Testis (tissue), 3 donors: ENCODE data around the gene F5. TPM values are rescaled to one million over a fixed set of nuclear protein-coding genes. Genes with fewer than 3 reads are reported as not detected.

Experiments
- DNase-seq: peaks from one replicate; pipeline ENCODE4 v3.0.0-alpha.2; 2019
- H3K27ac ChIP-seq, 2 donors: fragments of 200-600 bp; sonication (generic); one replicate each; pipeline ENCODE4 v1.5.1; 2019
- H3K27me3 ChIP-seq: fragments of 200-600 bp; sonication (generic); one replicate; pipeline ENCODE4 v1.5.1; 2019
- H3K36me3 ChIP-seq: fragments of 200-600 bp; sonication (generic); one replicate; pipeline ENCODE4 v1.5.1; 2017; ENCODE audit warnings: low read depth; ENCODE audit errors: missing control alignments
- H3K4me1 ChIP-seq: fragments of 200-600 bp; sonication (generic); one replicate; pipeline ENCODE4 v1.5.1; 2019
- H3K4me3 ChIP-seq, 2 donors: fragments of 200-600 bp; sonication (generic); one replicate each; pipeline ENCODE4 v1.5.1; 2017 to 2019
- H3K9me3 ChIP-seq: fragments of 200-600 bp; sonication (generic); one replicate; pipeline ENCODE4 v1.5.1; 2017
- CTCF ChIP-seq, 3 experiments: fragments of 450-650 bp in 2 of 3; fragments of 200-600 bp in 1 of 3; sonication (generic) in 1 of 3; IDR thresholded peaks; one replicate each; pipeline ENCODE4 v1.5.1; 2016 to 2019; ENCODE audit warnings: antibody characterized with exemption in 3 of 3, mild to moderate bottlenecking in 2 of 3, moderate library complexity in 1 of 3
- POLR2A ChIP-seq: fragments of 450-650 bp; IDR thresholded peaks from one replicate; pipeline ENCODE4 v1.6.1; 2017; ENCODE audit warnings: antibody characterized with exemption, mild to moderate bottlenecking, moderate library complexity
- WGBS, 2 donors: methylation state at CpG; one replicate each; pipeline ENCODE4 v1.1.5; 2018; 5-methylcytosine and 5-hydroxymethylcytosine counted together
- intact Hi-C: fragments of 100-400 bp; cut with DNase I; formaldehyde crosslinking; loops from one replicate; pipeline ENCODE4 v1.15.1; 2023; ENCODE audit warnings: low total_unique reads
- polyA plus RNA-seq: library from polyadenylated mRNA; stranded (reverse); fragments of 350-450 nt; fragmentation: Illumina TruSeq; extraction: RNeasy Lipid Tissue Mini Kit (QIAGEN cat#74804); gene quantifications from one replicate; pipeline ENCODE4 v1.2.3, GENCODE V29; 2014; ENCODE audit warnings: low read depth, low replicate concordance; ENCODE audit not compliant: insufficient read depth
- total RNA-seq, 2 donors: library from RNA; depleted of rRNA; stranded (reverse); fragments of >200 nt; gene quantifications; one replicate each; pipeline ENCODE4 v1.2.3, GENCODE V29; 2016

Gene F5
- total and polyA plus RNA-seq, 3 donors from 2014 or later, result 0.63 to 5.2 (median 2.0) TPM

- H3K4me3 ChIP-seq, result no peak overlapping the region
- no peaks in the 10 kb centered on the region for H3K36me3 ChIP-seq
- WGBS, 2 donors, result 56 to 63% methylated on average over 4 of the region's 4 CpGs
- H3K9me3 ChIP-seq, result no peaks in the 10 kb centered on the region
- H3K27me3 ChIP-seq, result no peaks in the 10 kb centered on the region
- TF ChIP-seq CTCF (IDR thresholded peaks at IDR 0.05), result no peak
- TF ChIP-seq POLR2A, result no peak
- no peak for DNase-seq
- peaks cover 8% of the 10 kb centered on the region for H3K4me1 ChIP-seq
- H3K27ac ChIP-seq, result no peak overlapping the region
- intact Hi-C loops, result no loop called here
Observed at GRCh38 chr1:169584483-169585144, 1.7 kb downstream of the F5 start.

- H3K27me3 ChIP-seq, result no peaks in the 10 kb centered on the region
- no peaks in the 10 kb centered on the region for H3K9me3 ChIP-seq
- no peaks in the 10 kb centered on the region for H3K4me1 ChIP-seq
- H3K36me3 ChIP-seq, result no peaks in the 10 kb centered on the region
- H3K4me3 ChIP-seq, result no peak overlapping the region
- TF ChIP-seq POLR2A (no peak), CTCF (IDR thresholded peaks at IDR 0.05) (no peak)
- DNase-seq, result no peak
- intact Hi-C loops, result no loop called here
- no peak overlapping the region for H3K27ac ChIP-seq
- WGBS, 2 donors, result 85 to 86% methylated on average over 5 of the region's 5 CpGs
Observed at GRCh38 chr1:169577981-169578738, 8.1 kb downstream of the F5 start.

GRCh38 chr1:169576935-169577331 lies 9.3 kb downstream of the F5 start:
- no peak overlapping the region for H3K27ac ChIP-seq
- no peak for DNase-seq
- no peak for TF ChIP-seq CTCF (IDR thresholded peaks at IDR 0.05)
- TF ChIP-seq POLR2A, result no peak
- intact Hi-C loops, result no loop called here
- WGBS, 2 donors, result 71 to 75% methylated on average over 1 of the region's 1 CpG
- H3K27me3 ChIP-seq, result no peaks in the 10 kb centered on the region
- H3K36me3 ChIP-seq, result no peaks in the 10 kb centered on the region
- H3K4me3 ChIP-seq, result no peak overlapping the region
- H3K9me3 ChIP-seq, result no peaks in the 10 kb centered on the region
- no peaks in the 10 kb centered on the region for H3K4me1 ChIP-seq

DNA sequence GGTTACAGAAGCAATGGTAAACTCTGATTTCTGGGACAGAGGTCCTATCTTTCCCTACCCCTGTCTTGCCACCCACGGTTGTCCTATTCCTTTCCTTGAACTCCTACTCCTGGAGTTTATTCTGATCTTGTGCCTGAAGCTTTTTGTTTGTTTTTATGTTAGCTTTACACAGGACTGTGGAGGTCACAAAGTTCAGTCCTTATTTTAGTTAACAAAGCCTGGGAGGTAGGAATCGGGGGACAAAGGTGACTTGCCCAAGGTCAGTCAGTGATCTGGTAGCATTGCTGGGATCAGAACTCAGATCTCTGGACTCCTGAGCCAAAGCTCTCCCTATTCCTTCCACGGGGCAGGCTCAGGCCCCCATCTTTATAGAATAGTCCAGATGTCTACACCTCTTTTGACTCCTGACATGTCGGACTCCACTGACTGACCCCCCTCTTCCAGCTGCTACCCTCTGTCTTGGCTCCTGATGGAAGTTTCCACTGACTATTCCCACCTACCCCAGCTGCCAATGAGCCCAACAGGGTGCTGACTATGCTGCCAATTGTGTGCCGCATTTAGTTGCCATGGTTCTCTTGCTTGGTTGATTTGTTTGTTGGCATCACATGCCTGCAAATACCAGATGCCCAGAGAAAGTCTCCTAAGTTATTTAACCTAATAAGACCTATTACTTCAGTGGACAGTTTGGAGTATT lies 9.9 kb downstream of the F5 start:
- no peak for DNase-seq
- H3K36me3 ChIP-seq, result no peaks in the 10 kb centered on the region
- H3K9me3 ChIP-seq, result no peaks in the 10 kb centered on the region
- intact Hi-C loops, result no loop called here
- TF ChIP-seq POLR2A, result no peak
- no peak for TF ChIP-seq CTCF (IDR thresholded peaks at IDR 0.05)
- no peak overlapping the region for H3K4me3 ChIP-seq
- H3K4me1 ChIP-seq, result no peaks in the 10 kb centered on the region
- no peaks in the 10 kb centered on the region for H3K27me3 ChIP-seq
- no peak overlapping the region for H3K27ac ChIP-seq
- 82 to 89% methylated on average over 5 of the region's 5 CpGs for WGBS, 2 donors
